DMS153 treated with DMSO at 0.1 percent for 48 hours (cell line): Measurements from ENCODE around the gene TRIOBP.

Source experiments
- DNase-seq: peaks from one replicate; lab custom pipeline; 2025; ENCODE audit not compliant: unreplicated experiment; lab: John Stamatoyannopoulos, UW

The TRIOBP gene

GRCh38 chr22:37669586-37669985 lies 27.3 kb upstream of the TRIOBP start:
- no peak for DNase-seq

- no peak for DNase-seq
Observed at GRCh38 chr22:37672206-37672919, 24.5 kb upstream of the TRIOBP start.

DNA sequence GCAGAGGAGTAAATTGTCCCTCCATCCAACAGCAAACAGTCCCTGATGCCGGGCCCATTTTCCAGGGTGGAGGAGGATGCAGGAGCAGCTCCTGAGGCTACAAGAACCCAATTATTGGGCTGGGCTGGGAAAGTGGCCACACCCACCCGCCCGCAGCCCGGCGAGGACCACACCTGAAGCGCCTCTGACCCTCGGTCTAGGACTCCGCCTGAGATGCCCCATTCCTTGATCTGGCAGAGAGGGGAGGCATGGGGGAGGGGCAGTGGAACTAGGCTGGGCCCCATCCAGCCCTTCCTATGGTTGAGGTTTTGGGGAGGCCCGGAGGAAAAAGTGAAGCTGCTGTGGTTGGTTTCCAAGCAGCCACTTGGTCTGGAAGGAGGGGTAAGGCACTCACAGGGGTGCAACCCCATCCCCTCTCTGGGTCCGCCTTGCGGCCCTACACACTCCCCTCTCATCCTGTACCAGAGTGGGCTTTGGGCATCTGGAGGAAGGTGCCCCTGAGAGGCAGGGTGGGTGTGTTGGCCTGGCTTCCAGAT lies 23.9 kb upstream of the TRIOBP start:
- no peak for DNase-seq

DNA sequence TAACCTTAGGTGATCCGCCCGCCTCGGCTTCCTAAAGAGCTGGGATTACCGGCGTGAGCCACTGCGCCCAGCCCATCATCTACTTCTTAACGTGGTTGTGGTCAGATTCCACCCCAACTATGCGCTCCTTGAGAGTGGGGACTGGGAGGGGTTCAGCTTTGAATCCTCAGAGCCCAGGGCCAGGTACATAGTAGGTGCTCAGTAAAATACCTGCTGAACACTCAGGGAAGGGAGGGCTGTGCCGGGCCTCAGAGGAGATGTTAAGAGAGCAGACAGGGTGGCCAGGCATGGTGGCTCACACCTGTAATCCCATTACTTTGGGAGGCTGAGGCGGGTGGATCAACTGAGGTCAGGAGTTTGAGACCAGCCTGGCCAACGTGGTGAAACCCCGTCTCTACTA lies 22.6 kb upstream of the TRIOBP start:
- no peak for DNase-seq

GRCh38 chr22:37674951-37675929 lies 21.6 kb upstream of the TRIOBP start, which contains the start of gene LGALS1:
Gene LGALS1, plus strand, starts transcription at chr22:37675636. Its CDS starts 67 bp downstream, at chr22:37675703.
- peak; percentile 45 for DNase-seq

DNA sequence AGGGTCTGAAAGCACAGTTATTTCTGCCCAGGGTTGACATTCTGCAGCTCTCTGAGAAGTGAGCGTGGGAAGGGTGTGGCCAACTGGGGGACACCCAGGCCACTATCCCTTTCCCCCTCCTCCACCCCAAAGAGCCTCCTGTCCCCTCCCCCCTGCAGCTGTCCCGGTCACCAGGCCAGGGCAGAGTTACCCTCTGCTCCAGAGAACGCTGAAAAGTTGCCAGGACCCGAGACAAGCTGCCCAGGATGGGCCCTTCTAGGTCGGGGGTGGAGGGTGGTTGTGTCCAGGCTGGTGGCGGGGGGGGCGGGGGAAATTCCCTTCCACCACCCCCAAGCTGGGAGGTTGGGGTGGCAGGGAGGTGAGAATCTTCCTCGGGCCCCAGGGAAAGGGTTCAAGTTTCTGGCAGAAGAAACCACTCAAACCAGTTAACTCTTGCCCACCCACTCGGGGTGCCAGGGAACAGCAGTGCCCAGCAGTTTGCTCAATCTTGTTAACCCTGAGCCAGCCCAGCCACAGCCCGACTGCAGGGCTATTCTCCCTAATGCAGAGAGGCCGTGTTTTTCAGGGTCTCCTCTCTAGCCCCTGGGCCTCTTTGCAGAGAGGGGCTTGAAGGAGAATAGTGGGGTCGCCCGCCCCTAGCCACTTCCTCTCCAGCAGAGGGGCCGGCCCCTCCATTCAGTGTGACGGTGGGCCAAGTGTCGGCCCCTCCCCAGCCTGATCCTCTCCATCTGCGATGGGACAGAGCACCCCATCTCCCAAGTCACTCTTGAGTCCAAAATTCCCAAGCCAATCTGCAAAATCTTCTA lies 20.7 kb upstream of the TRIOBP start:
- DNase-seq = no peak

DNA sequence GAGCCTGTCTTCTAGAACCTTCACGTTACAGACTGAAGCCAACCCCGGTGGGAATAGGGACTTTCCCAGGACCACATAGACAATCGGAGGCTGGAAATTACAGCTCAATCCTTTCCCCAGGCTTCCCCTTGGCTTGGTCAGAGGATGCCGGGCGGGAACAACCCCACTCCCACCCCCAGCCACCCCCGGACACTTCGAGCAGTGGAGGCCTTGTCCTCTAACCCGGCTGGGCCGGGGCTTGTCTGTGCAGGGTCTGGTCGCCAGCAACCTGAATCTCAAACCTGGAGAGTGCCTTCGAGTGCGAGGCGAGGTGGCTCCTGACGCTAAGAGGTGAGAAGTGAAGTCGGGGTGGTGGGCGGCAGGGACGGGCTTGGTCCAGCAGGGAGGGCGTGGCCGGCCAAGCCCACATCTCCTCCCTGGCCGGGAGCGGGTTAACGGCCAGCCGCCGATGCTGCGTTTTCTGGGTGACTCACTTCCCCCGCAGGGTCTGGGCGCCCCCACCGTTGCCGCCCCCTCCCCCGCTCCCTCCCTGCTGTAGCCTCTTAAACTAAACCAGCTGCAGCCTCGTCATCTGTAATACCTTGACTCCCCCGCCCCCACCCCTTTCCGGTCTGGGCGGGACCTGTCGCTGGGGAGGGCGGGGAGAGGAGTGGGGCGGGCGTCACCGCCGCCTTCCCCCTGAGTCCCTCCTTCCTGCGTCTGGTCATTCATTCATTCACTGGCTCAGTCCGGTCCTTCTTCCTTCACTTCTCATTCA lies 19.9 kb upstream of the TRIOBP start:
- peak; percentile 66 for DNase-seq

DNA sequence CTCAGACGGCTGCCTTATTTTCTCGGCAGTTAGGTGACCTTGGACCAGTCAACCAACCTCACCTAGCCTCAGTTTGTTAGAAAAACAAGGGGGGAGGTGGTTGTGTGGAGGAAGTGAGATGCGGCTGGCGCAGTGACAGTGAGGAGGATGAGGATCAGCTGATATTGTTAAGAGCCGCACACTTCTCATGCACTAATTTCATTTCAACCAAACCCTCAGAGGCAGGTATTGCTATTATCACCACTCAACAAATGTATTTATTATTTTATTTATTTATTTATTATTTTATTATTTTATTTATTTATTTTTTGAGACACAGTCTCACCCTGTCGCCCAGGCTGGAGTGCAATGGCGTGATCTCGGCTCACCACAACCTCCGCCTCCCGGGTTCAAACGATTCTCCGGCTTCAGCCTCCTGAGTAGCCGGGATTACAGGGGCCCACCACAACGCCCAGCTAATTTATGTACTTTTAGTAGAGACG lies 19.3 kb upstream of the TRIOBP start:
- no peak for DNase-seq

- DNase-seq = no peak
Observed at GRCh38 chr22:37678372-37678771, 18.5 kb upstream of the TRIOBP start.

- DNase-seq = no peak
Observed at GRCh38 chr22:37679670-37680069, 17.2 kb upstream of the TRIOBP start.

GRCh38 chr22:37680191-37680851 lies 16.5 kb upstream of the TRIOBP start:
- DNase-seq = no peak

GRCh38 chr22:37681001-37681424 lies 15.8 kb upstream of the TRIOBP start:
- no peak for DNase-seq

- peak; percentile 44 for DNase-seq
Observed at GRCh38 chr22:37681556-37682049, 15.2 kb upstream of the TRIOBP start.

DNA sequence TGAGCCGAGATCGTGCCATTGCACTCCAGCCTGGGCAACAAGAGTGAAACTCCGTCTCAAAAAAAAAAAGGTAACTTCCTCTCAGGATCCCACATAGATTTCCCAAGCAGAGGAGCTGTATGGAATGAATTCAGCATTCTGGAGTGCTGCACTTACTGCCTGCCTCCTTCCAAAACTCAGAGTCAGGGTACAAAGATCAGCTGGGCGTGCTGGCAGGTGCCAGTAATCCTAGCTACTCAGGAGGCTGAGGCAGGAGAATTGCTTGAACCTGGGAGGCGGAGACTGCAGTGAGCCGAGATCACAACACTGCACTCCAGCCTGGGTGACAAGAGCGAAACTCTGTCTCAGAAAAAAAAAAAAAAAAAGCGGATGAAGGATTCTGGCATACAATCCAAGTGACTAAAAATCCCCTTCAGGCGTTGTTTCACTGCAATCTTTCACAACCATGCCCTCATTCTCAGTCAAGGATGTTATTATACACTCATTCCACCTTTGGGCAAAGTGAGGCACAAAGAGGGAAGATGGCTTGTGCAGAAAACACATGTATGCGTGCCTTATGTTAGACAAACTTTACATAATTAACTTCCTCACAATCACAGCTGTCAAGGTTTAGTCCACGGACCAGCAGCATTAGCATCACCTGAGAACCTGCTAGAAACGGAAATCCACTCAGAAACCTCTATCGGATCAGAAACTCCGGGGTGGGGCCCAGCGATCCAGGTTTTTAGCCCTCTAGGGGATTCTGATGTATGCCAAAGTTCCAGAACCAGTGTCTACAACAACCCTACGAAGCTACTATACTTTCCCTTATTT lies 11.8 kb upstream of the TRIOBP start:
- no peak for DNase-seq

DNA sequence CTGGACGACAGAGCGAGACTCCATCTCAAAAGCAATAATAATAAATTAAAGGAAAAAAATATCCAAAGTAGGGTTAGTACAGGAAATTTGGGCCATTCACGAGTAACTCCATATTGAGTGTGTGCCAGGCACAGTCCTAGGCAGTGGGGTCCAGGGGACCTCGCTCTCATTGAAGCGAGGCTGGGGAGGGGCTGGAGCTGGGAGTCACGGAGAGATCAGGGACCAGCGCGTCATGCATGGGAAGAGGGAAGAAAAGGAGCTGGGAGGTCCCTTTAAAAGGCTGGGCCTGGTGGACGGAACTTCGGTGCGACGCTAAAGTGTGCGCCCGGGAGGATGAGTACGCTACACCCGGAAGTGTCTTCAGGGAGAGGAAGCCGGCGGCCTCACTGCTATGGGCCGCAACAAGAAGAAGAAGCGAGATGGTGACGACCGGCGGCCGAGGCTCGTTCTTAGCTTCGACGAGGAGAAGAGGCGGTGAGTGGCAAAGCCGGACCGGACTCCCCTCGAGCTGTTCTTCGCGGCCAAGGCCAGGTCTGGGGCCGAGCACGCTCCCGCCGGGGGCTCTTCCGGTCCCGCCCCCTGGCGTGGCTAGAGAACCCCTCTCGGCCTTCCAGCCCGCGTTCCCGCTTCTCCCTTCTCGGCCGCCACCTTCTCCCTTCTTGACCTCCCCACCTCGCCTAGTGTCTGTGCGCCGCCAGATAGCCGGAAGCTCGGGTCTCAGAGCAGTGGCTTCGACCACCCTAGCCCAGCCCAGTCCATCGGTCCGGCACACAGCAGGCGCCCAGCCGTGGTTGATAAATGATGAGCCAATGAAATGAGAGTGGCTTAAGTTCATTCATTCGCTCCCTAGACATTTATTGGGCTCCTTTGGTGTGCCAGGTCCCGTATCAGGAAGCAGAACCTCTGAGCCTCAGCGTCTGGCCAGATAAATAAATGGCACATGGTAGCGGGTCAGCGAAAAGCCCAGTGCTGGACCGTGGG lies 10.6 kb upstream of the TRIOBP start, which contains the start of gene NOL12:
Gene NOL12, plus strand, starts transcription at position 342 of the 981 bp plus-strand sequence. Its CDS starts 50 bp downstream, at position 392.
- peak; percentile 82 for DNase-seq

DNA sequence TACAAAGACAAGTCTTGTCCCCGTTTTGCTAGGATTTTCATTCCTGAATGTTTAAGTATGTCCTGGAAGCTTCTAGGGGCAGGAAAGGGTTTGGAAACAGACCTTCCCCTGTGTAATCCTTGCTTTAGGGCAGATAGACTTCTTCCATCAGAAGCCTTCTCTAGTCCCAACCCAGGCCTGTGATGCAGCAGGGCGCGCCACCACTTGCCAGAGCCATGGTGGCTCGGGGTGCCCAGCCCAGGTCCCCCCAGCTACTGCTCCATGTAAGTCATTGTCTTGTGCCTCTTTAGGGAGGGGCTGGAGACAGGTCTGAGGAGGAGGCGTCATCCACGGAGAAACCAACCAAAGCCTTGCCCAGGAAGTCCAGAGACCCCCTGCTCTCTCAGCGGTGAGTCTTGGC lies 6.4 kb upstream of the TRIOBP start:
- DNase-seq = no peak

DNA sequence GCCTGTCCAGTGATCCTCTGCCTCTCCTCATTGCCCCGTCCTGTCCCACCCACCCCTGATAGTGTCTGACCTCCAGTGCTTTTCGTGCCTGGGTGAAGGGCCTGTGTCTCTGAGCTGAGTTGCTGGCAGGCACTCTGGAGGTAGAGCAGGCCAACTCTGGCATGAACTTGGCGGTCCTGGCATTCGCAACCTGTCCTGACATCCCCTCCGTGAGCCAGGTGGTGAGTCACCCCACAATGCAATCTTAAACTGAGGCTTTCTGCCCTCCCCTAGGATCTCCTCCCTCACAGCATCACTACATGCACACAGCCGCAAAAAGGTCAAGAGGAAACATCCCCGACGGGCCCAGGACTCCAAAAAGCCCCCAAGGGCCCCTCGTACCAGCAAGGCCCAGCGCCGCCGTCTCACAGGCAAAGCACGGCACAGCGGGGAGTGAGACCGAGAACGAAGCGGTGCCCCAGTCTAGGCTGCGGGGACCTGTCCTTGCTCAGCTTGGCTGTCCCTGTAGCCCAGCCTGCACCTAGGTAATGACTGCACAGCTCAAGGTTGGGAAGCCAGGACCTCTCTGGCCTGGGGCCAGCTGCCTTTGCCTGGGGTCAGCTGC lies 5.8 kb upstream of the TRIOBP start:
- DNase-seq = no peak
